ENCODE results near the gene UBP1. TPM values are rescaled to one million over a fixed set of nuclear protein-coding genes. Genes with fewer than 3 reads are reported as not detected.

The UBP1 gene
- total and polyA plus RNA-seq, 2 experiments from 2014 or later, result 33.5 to 50.3 TPM

GRCh38 chr3:33363113-33363800, 76.9 kb downstream of the UBP1 start:
- Histone ChIP-seq H3K9me3 (ENCODE audit: low read depth) (no peaks in the 10 kb centered on the region), H2AFZ (no peak overlapping the region), H3K4me2 (no peak overlapping the region), H3K79me2 (no peaks in the 10 kb centered on the region), H4K20me1 (ENCODE audit: insufficient read depth, poor library complexity, severe bottlenecking) (no peaks in the 10 kb centered on the region), H3K4me3 (no peak overlapping the region), H3K27me3 (no peaks in the 10 kb centered on the region), H3K9me2 (replicated peaks; ENCODE audit: insufficient read depth) (no peaks in the 10 kb centered on the region), H3K4me1 (ENCODE audit: insufficient read depth) (peaks cover 6% of the 10 kb centered on the region), H3K27ac (no peak overlapping the region), H3K36me3 (replicated peaks; ENCODE audit: insufficient read depth, low read depth) (no peaks in the 10 kb centered on the region)
- 86% methylated on average over 3 of the region's 3 CpGs for WGBS (ENCODE audit: low lambda C conversion rate, missing lambda C conversion rate)
- no peak for DNase-seq (ENCODE audit: low spot score)
- TF ChIP-seq EZH2phosphoT487 (IDR thresholded peaks at IDR 0.05; ENCODE audit: low read depth, severe bottlenecking, unreplicated experiment) (no peak), EZH2 (IDR thresholded peaks at IDR 0.05; ENCODE audit: borderline replicate concordance) (no peak), CTCF (IDR thresholded peaks at IDR 0.05; ENCODE audit: poor library complexity) (no peak)

- no peak overlapping the region for H3K4me2 ChIP-seq
- H4K20me1 ChIP-seq (ENCODE audit: insufficient read depth, poor library complexity, severe bottlenecking), result peaks cover under 1% of the 10 kb centered on the region
- WGBS (ENCODE audit: low lambda C conversion rate, missing lambda C conversion rate), result 71% methylated on average over 1 of the region's 1 CpG
- H2AFZ ChIP-seq, result no peak overlapping the region
- H3K9me2 ChIP-seq (replicated peaks; ENCODE audit: insufficient read depth), result no peaks in the 10 kb centered on the region
- H3K27ac ChIP-seq, result no peak overlapping the region
- no peak for TF ChIP-seq EZH2phosphoT487 (IDR thresholded peaks at IDR 0.05; ENCODE audit: low read depth, severe bottlenecking, unreplicated experiment)
- no peak for TF ChIP-seq CTCF (IDR thresholded peaks at IDR 0.05; ENCODE audit: poor library complexity)
- no peak for TF ChIP-seq EZH2 (IDR thresholded peaks at IDR 0.05; ENCODE audit: borderline replicate concordance)
- no peak for DNase-seq (ENCODE audit: low spot score)
- H3K36me3 ChIP-seq (replicated peaks; ENCODE audit: insufficient read depth, low read depth), result no peaks in the 10 kb centered on the region
- H3K79me2 ChIP-seq, result no peaks in the 10 kb centered on the region
- H3K4me1 ChIP-seq (ENCODE audit: insufficient read depth), result peaks cover 6% of the 10 kb centered on the region
- H3K4me3 ChIP-seq, result no peak overlapping the region
- H3K9me3 ChIP-seq (ENCODE audit: low read depth), result no peaks in the 10 kb centered on the region
- no peaks in the 10 kb centered on the region for H3K27me3 ChIP-seq
These were observed 79.9 kb downstream of the UBP1 start for GRCh38 chr3:33360136-33360825.

GRCh38 chr3:33358172-33358781, 81.9 kb downstream of the UBP1 start:
- Histone ChIP-seq H3K9me3 (ENCODE audit: low read depth) (no peaks in the 10 kb centered on the region), H4K20me1 (ENCODE audit: insufficient read depth, poor library complexity, severe bottlenecking) (peaks cover 2% of the 10 kb centered on the region), H3K79me2 (no peaks in the 10 kb centered on the region), H3K36me3 (replicated peaks; ENCODE audit: insufficient read depth, low read depth) (no peaks in the 10 kb centered on the region), H3K27ac (no peak overlapping the region), H3K27me3 (no peaks in the 10 kb centered on the region), H3K9me2 (replicated peaks; ENCODE audit: insufficient read depth) (no peaks in the 10 kb centered on the region), H3K4me1 (ENCODE audit: insufficient read depth) (peaks cover 11% of the 10 kb centered on the region), H3K4me2 (no peak overlapping the region), H3K4me3 (no peak overlapping the region), H2AFZ (no peak overlapping the region)
- DNase-seq (ENCODE audit: low spot score), result no peak
- WGBS (ENCODE audit: low lambda C conversion rate, missing lambda C conversion rate), result 82% methylated on average over 4 of the region's 4 CpGs
- TF ChIP-seq CTCF (IDR thresholded peaks at IDR 0.05; ENCODE audit: poor library complexity), result no peak
- no peak for TF ChIP-seq EZH2 (IDR thresholded peaks at IDR 0.05; ENCODE audit: borderline replicate concordance)
- TF ChIP-seq EZH2phosphoT487 (IDR thresholded peaks at IDR 0.05; ENCODE audit: low read depth, severe bottlenecking, unreplicated experiment), result no peak

Measured in hepatocyte (in vitro differentiated cells).